Duodenal mucosa (tissue), 2 donors: ENCODE results near the gene TADA2A.
"Not testable (repeated sequence)": the region's sequence is repeated elsewhere in the genome, so short reads cannot be mapped to it uniquely, and the experiment has no call there.

Experiments
- H3K27ac ChIP-seq: one replicate; pipeline ENCODE4 v1.7.0; 2013; ENCODE audit warnings: low read depth, low read length
- H3K27me3 ChIP-seq, 2 donors: one replicate each; pipeline ENCODE4 v1.7.0; 2013; ENCODE audit warnings: low read length in 2 of 2, control low read depth in 1 of 2; ENCODE audit not compliant: insufficient read depth in 2 of 2, control insufficient read depth in 1 of 2
- H3K36me3 ChIP-seq, 2 donors: one replicate each; pipeline ENCODE4 v1.7.0; 2013; ENCODE audit warnings: low read length in 2 of 2, control low read depth in 1 of 2; ENCODE audit not compliant: insufficient read depth in 2 of 2, control insufficient read depth in 1 of 2
- H3K4me1 ChIP-seq, 2 donors: one replicate each; pipeline ENCODE4 v1.7.0; 2013; ENCODE audit warnings: low read length in 2 of 2, control low read depth in 1 of 2; ENCODE audit not compliant: insufficient read depth in 2 of 2, control insufficient read depth in 1 of 2
- H3K4me3 ChIP-seq, 2 donors: one replicate each; pipeline ENCODE4 v1.7.0; 2013; ENCODE audit warnings: low read length in 2 of 2, low read depth in 1 of 2
- H3K9ac ChIP-seq, 2 donors: one replicate each; pipeline ENCODE4 v1.7.0; 2013; ENCODE audit warnings: low read length in 2 of 2, low read depth in 1 of 2
- H3K9me3 ChIP-seq, 2 donors: one replicate each; pipeline ENCODE4 v1.7.0; 2013; ENCODE audit warnings: low read length in 2 of 2, control low read depth in 1 of 2; ENCODE audit not compliant: control insufficient read depth in 1 of 2

TADA2A gene

GRCh38 chr17:37502009-37502936, 95.6 kb downstream of the TADA2A start:
- Histone ChIP-seq H3K9ac (no peak overlapping the region), H3K27ac (no peak overlapping the region), H3K27me3 (no peaks in the 10 kb centered on the region)

GRCh38 chr17:37503148-37503547, 96.5 kb downstream of the TADA2A start:
- H3K4me3 ChIP-seq, result no peak overlapping the region
- H3K9ac ChIP-seq, result no peak overlapping the region
- H3K9me3 ChIP-seq, result no peaks in the 10 kb centered on the region

More at GRCh38 chr17:37502009-37502936, 95.6 kb downstream of the TADA2A start:
- no peak overlapping the region for H3K4me3 ChIP-seq
- H3K9me3 ChIP-seq, result no peaks in the 10 kb centered on the region
- no peaks in the 10 kb centered on the region for H3K4me1 ChIP-seq
- no peaks in the 10 kb centered on the region for H3K36me3 ChIP-seq

GRCh38 chr17:37505333-37505732, 98.6 kb downstream of the TADA2A start:
- Histone ChIP-seq H3K4me3 (no peak overlapping the region), H3K27ac (no peak overlapping the region), H3K4me1 (no peaks in the 10 kb centered on the region)

More at GRCh38 chr17:37503148-37503547, 96.5 kb downstream of the TADA2A start:
- Histone ChIP-seq H3K36me3 (no peaks in the 10 kb centered on the region), H3K4me1 (no peaks in the 10 kb centered on the region), H3K27ac (no peak overlapping the region), H3K27me3 (no peaks in the 10 kb centered on the region)

GRCh38 chr17:37506678-37507077, 100.0 kb downstream of the TADA2A start:
- no peak overlapping the region for H3K4me3 ChIP-seq
- no peaks in the 10 kb centered on the region for H3K27me3 ChIP-seq
- no peaks in the 10 kb centered on the region for H3K4me1 ChIP-seq
- H3K36me3 ChIP-seq, result peaks cover 0 to 3% of the 10 kb centered on the region in 2 donors
- H3K9ac ChIP-seq, result no peak overlapping the region
- H3K9me3 ChIP-seq, result no peaks in the 10 kb centered on the region
- no peak overlapping the region for H3K27ac ChIP-seq

More at GRCh38 chr17:37505333-37505732, 98.6 kb downstream of the TADA2A start:
- Histone ChIP-seq H3K36me3 (peaks cover 0 to 3% of the 10 kb centered on the region in 2 donors), H3K9me3 (no peaks in the 10 kb centered on the region), H3K9ac (no peak overlapping the region), H3K27me3 (no peaks in the 10 kb centered on the region)

GRCh38 chr17:37507111-37507510, 100.4 kb downstream of the TADA2A start:
- Histone ChIP-seq H3K27ac (no peak overlapping the region), H3K9ac (no peak overlapping the region), H3K9me3 (no peaks in the 10 kb centered on the region), H3K27me3 (no peaks in the 10 kb centered on the region), H3K4me3 (no peak overlapping the region), H3K36me3 (peaks cover 0 to 5% of the 10 kb centered on the region in 2 donors), H3K4me1 (no peaks in the 10 kb centered on the region)

GRCh38 chr17:37510056-37510455, 103.4 kb downstream of the TADA2A start:
- Histone ChIP-seq H3K27ac (no peak overlapping the region), H3K9ac (no peak overlapping the region), H3K4me3 (no peak overlapping the region), H3K9me3 (no peaks in the 10 kb centered on the region), H3K4me1 (no peaks in the 10 kb centered on the region), H3K27me3 (no peaks in the 10 kb centered on the region), H3K36me3 (peaks cover 0 to 18% of the 10 kb centered on the region in 2 donors)

GRCh38 chr17:37511642-37512041, 105.0 kb downstream of the TADA2A start:
- H3K9me3 ChIP-seq, H3K9ac ChIP-seq, H3K4me1 ChIP-seq, H3K27ac ChIP-seq, H3K27me3 ChIP-seq, H3K4me3 ChIP-seq: not testable (repeated sequence)
- H3K36me3 ChIP-seq, result peaks cover 3 to 26% of the 10 kb centered on the region in 2 donors

- H3K9me3 ChIP-seq, result no peaks in the 10 kb centered on the region
- peaks cover 4 to 34% of the 10 kb centered on the region in 2 donors for H3K36me3 ChIP-seq
- H3K9ac ChIP-seq, result no peak overlapping the region
- H3K27me3 ChIP-seq, result no peaks in the 10 kb centered on the region
- no peak overlapping the region for H3K27ac ChIP-seq
- no peaks in the 10 kb centered on the region for H3K4me1 ChIP-seq
- no peak overlapping the region for H3K4me3 ChIP-seq
These were observed 105.9 kb downstream of the TADA2A start for GRCh38 chr17:37512442-37513068.

GRCh38 chr17:37513711-37514110, 107.0 kb downstream of the TADA2A start:
- peaks cover 15 to 46% of the 10 kb centered on the region in 2 donors for H3K36me3 ChIP-seq
- H3K4me3 ChIP-seq, result no peak overlapping the region
- H3K9me3 ChIP-seq, result no peaks in the 10 kb centered on the region
- H3K27ac ChIP-seq, result no peak overlapping the region
- no peaks in the 10 kb centered on the region for H3K4me1 ChIP-seq
- no peaks in the 10 kb centered on the region for H3K27me3 ChIP-seq
- H3K9ac ChIP-seq, result no peak overlapping the region

GRCh38 chr17:37516127-37516571, 109.5 kb downstream of the TADA2A start:
- H3K27ac ChIP-seq, result no peak overlapping the region
- no peaks in the 10 kb centered on the region for H3K9me3 ChIP-seq
- H3K4me3 ChIP-seq, result no peak overlapping the region
- no peaks in the 10 kb centered on the region for H3K27me3 ChIP-seq
- H3K36me3 ChIP-seq, result peaks cover 33 to 64% of the 10 kb centered on the region in 2 donors
- H3K4me1 ChIP-seq, result no peaks in the 10 kb centered on the region
- H3K9ac ChIP-seq, result no peak overlapping the region
